KMS-11 (cell line): ENCODE results near the gene MRI1.

Source experiments
- H2AFZ ChIP-seq: fragments of 200-600 bp; sonication (generic); 2 replicates; pipeline ENCODE4 v1.6.1; 2016; ENCODE audit warnings: antibody characterized with exemption, mixed run types, low read depth
- H3K27ac ChIP-seq: fragments of 200-600 bp; sonication (generic); 2 replicates; pipeline ENCODE4 v1.6.1; 2016; ENCODE audit warnings: mild to moderate bottlenecking, mixed run types
- H3K27me3 ChIP-seq: fragments of 200-600 bp; sonication (generic); 2 replicates; pipeline ENCODE4 v1.6.1; 2017; ENCODE audit warnings: mild to moderate bottlenecking, low read depth, mixed run types, moderate library complexity; ENCODE audit not compliant: insufficient read depth
- H3K36me3 ChIP-seq: fragments of 200-600 bp; sonication (generic); 2 replicates; pipeline ENCODE4 v1.6.1; 2017; ENCODE audit warnings: mild to moderate bottlenecking, mixed run types; ENCODE audit not compliant: insufficient read depth
- H3K4me1 ChIP-seq: fragments of 200-600 bp; sonication (generic); 2 replicates; pipeline ENCODE4 v1.6.1; 2016; ENCODE audit warnings: mild to moderate bottlenecking, low read depth, mixed run types; ENCODE audit not compliant: poor library complexity, severe bottlenecking
- H3K4me2 ChIP-seq: fragments of 200-600 bp; sonication (generic); 2 replicates; pipeline ENCODE4 v1.7.0; 2016; ENCODE audit warnings: mild to moderate bottlenecking, mixed run types
- H3K4me3 ChIP-seq: fragments of 200-600 bp; sonication (generic); IDR thresholded peaks from 2 replicates; pipeline ENCODE4 v1.6.1; 2017; ENCODE audit warnings: low read depth, low read length, mixed read lengths; ENCODE audit not compliant: insufficient read depth
- H3K79me2 ChIP-seq: fragments of 200-600 bp; sonication (generic); 2 replicates; pipeline ENCODE4 v1.6.1; 2016; ENCODE audit warnings: low read depth, mixed run types; ENCODE audit not compliant: insufficient read depth
- H3K9ac ChIP-seq: fragments of 200-600 bp; sonication (generic); 2 replicates; pipeline ENCODE4 v1.6.1; 2016; ENCODE audit warnings: mild to moderate bottlenecking, mixed run types
- H4K20me1 ChIP-seq: fragments of 200-600 bp; sonication (generic); 2 replicates; pipeline ENCODE4 v1.6.1; 2016; ENCODE audit warnings: mild to moderate bottlenecking, mixed run types; ENCODE audit not compliant: insufficient read depth
- CTCF ChIP-seq: fragments of 200-600 bp; sonication (generic); conservative IDR thresholded peaks from 2 replicates; pipeline ENCODE4 v1.6.1; 2017; ENCODE audit warnings: low read depth, mild to moderate bottlenecking, antibody characterized with exemption, low read length, moderate library complexity, mixed read lengths

Gene MRI1

GRCh38 chr19:13731147-13731964 lies 33.0 kb upstream of the MRI1 start:
- peak overlapping the region; percentile 88 for H2AFZ ChIP-seq
- peak overlapping the region; percentile 42; the same call in 1 of the 2 replicates for H3K9ac ChIP-seq
- no peak for TF ChIP-seq CTCF
- peak overlapping the region; percentile 97 for H3K4me2 ChIP-seq
- peaks cover 8% of the 10 kb centered on the region for H3K4me1 ChIP-seq
- H3K27ac ChIP-seq, result peak overlapping the region; percentile 36; the same call in 1 of the 2 replicates
- H3K4me3 ChIP-seq, result no peak overlapping the region
- H4K20me1 ChIP-seq, result no peaks in the 10 kb centered on the region
- no peaks in the 10 kb centered on the region for H3K27me3 ChIP-seq
- H3K36me3 ChIP-seq, result no peaks in the 10 kb centered on the region
- no peaks in the 10 kb centered on the region for H3K79me2 ChIP-seq

- Histone ChIP-seq H3K4me1 (peaks cover 8% of the 10 kb centered on the region), H3K4me3 (no peak overlapping the region), H2AFZ (peak overlapping the region; percentile 88; the same call in 1 of the 2 replicates), H3K79me2 (no peaks in the 10 kb centered on the region), H3K9ac (no peak overlapping the region), H4K20me1 (no peaks in the 10 kb centered on the region), H3K27ac (no peak overlapping the region), H3K36me3 (no peaks in the 10 kb centered on the region), H3K27me3 (no peaks in the 10 kb centered on the region), H3K4me2 (peak overlapping the region; percentile 97)
- no peak for TF ChIP-seq CTCF
These were observed 32.0 kb upstream of the MRI1 start for GRCh38 chr19:13732337-13732736.

GRCh38 chr19:13734751-13735150 lies 29.6 kb upstream of the MRI1 start:
- no peaks in the 10 kb centered on the region for H3K27me3 ChIP-seq
- H3K4me1 ChIP-seq, result peaks cover 8% of the 10 kb centered on the region
- H3K79me2 ChIP-seq, result no peaks in the 10 kb centered on the region
- no peaks in the 10 kb centered on the region for H3K36me3 ChIP-seq
- H3K4me2 ChIP-seq, result no peak overlapping the region
- no peak overlapping the region for H3K9ac ChIP-seq
- H3K27ac ChIP-seq, result no peak overlapping the region
- TF ChIP-seq CTCF, result no peak
- H2AFZ ChIP-seq, result no peak overlapping the region
- no peak overlapping the region for H3K4me3 ChIP-seq
- H4K20me1 ChIP-seq, result no peaks in the 10 kb centered on the region

- no peak overlapping the region for H3K27ac ChIP-seq
- H3K36me3 ChIP-seq, result no peaks in the 10 kb centered on the region
- no peak overlapping the region for H2AFZ ChIP-seq
- H4K20me1 ChIP-seq, result no peaks in the 10 kb centered on the region
- no peaks in the 10 kb centered on the region for H3K79me2 ChIP-seq
- no peak overlapping the region for H3K9ac ChIP-seq
- no peaks in the 10 kb centered on the region for H3K27me3 ChIP-seq
- H3K4me2 ChIP-seq, result no peak overlapping the region
- no peak for TF ChIP-seq CTCF
- H3K4me1 ChIP-seq, result no peaks in the 10 kb centered on the region
- H3K4me3 ChIP-seq, result no peak overlapping the region
These were observed 26.2 kb upstream of the MRI1 start for GRCh38 chr19:13738073-13738472.
